ENCODE results near the gene ATP6V1B1. TPM values are rescaled to one million over a fixed set of nuclear protein-coding genes. Genes with fewer than 3 reads are reported as not detected.
A peak's percentile ranks its signal among the peaks of the same experiment; 100 is the strongest.

Gene ATP6V1B1
- total and polyA plus RNA-seq, 2 of the 13 experiments (the other 11 are each of a cell fraction or from before 2014, with no cell fraction given) = 0.58 to 1.6 TPM

GRCh38 chr2:70986499-70987189 is 50.9 kb downstream of the ATP6V1B1 start:
- ChIA-PET CTCF (ENCODE audit: low intra/inter-chr PET ratio, low total read pairs) (no interaction called here), POLR2A (no interaction called here)
- H2AFZ ChIP-seq (ENCODE audit: low read length) = no peak overlapping the region
- in situ Hi-C loops (cut with HindIII; ENCODE audit: extremely low pct_ligation_motif_present, low pct_unique_long_range_greater_than_20kb) (no loop called here), intact Hi-C loops (cut with micrococcal nuclease; ENCODE audit: unreplicated experiment) (no loop called here)
- H3K36me3 ChIP-seq (replicated peaks in 1 of 2; ENCODE audit: control insufficient read depth in 1 of 2, insufficient read depth in 2 of 2, low read length in 2 of 2) = peaks cover 40 to 51% of the 10 kb centered on the region in 2 experiments
- H3K4me2 ChIP-seq (ENCODE audit: low read depth, low read length) = no peak overlapping the region
- no peaks in the 10 kb centered on the region for H4K20me1 ChIP-seq (ENCODE audit: insufficient read depth, low read length)
- DNase-seq (ENCODE audit: low spot score) = no peak
- no peak for FAIRE-seq
- no TSS peak for BruUV-seq (replicated peaks)
- no peaks in the 10 kb centered on the region for H3K79me2 ChIP-seq (ENCODE audit: insufficient read depth, low read length)
- TF ChIP-seq ZNF124 (CRISPR knock-in tag; IDR thresholded peaks at IDR 0.05) (no peak), ZNF691 (CRISPR knock-in tag; IDR thresholded peaks at IDR 0.05; ENCODE audit: borderline replicate concordance, low read depth) (no peak), ARHGAP35 (CRISPR knock-in tag; IDR thresholded peaks at IDR 0.05; ENCODE audit: borderline replicate concordance) (no peak)
- H3K4me3 ChIP-seq (replicated peaks in 1 of 3; ENCODE audit: insufficient read depth in 1 of 3, low read depth in 2 of 3, low read length in 3 of 3) = no peak overlapping the region
- no peak overlapping the region for H3K27ac ChIP-seq (ENCODE audit: extremely low read length, insufficient read depth, low read length)
- no peaks in the 10 kb centered on the region for H3K27me3 ChIP-seq (ENCODE audit: control insufficient read depth in 1 of 2, insufficient read depth in 2 of 2, low read length in 2 of 2)
- no peaks in the 10 kb centered on the region for H3K9me3 ChIP-seq (ENCODE audit: low read length)
- WGBS (ENCODE audit: low lambda C conversion rate) = 94% methylated on average over 4 of the region's 4 CpGs
- no peak overlapping the region for H3K9ac ChIP-seq (ENCODE audit: insufficient read depth, low read depth, low read length)
- no peak for ATAC-seq
- H3K4me1 ChIP-seq (ENCODE audit: insufficient read depth, low read length) = no peaks in the 10 kb centered on the region

GRCh38 chr2:70987386-70987785 is 51.7 kb downstream of the ATP6V1B1 start:
- Histone ChIP-seq H2AFZ (ENCODE audit: low read length) (no peak overlapping the region), H4K20me1 (ENCODE audit: insufficient read depth, low read length) (no peaks in the 10 kb centered on the region), H3K27me3 (ENCODE audit: control insufficient read depth in 1 of 2, insufficient read depth in 2 of 2, low read length in 2 of 2) (no peaks in the 10 kb centered on the region), H3K9me3 (ENCODE audit: low read length) (no peaks in the 10 kb centered on the region), H3K9ac (ENCODE audit: insufficient read depth, low read depth, low read length) (no peak overlapping the region), H3K27ac (ENCODE audit: extremely low read length, insufficient read depth, low read length) (no peak overlapping the region), H3K4me3 (replicated peaks in 1 of 3; ENCODE audit: insufficient read depth in 1 of 3, low read depth in 2 of 3, low read length in 3 of 3) (no peak overlapping the region), H3K79me2 (ENCODE audit: insufficient read depth, low read length) (no peaks in the 10 kb centered on the region), H3K36me3 (replicated peaks in 1 of 2; ENCODE audit: control insufficient read depth in 1 of 2, insufficient read depth in 2 of 2, low read length in 2 of 2) (peaks cover 43 to 54% of the 10 kb centered on the region in 2 experiments), H3K4me1 (ENCODE audit: insufficient read depth, low read length) (no peaks in the 10 kb centered on the region; the same call in 1 of the 2 replicates), H3K4me2 (ENCODE audit: low read depth, low read length) (no peak overlapping the region)
- in situ Hi-C loops (cut with HindIII; ENCODE audit: extremely low pct_ligation_motif_present, low pct_unique_long_range_greater_than_20kb) (no loop called here), intact Hi-C loops (cut with micrococcal nuclease; ENCODE audit: unreplicated experiment) (no loop called here)
- no peak for DNase-seq (ENCODE audit: low spot score)
- no peak for ATAC-seq
- POLR2A ChIA-PET = no interaction called here
- TSS peak; percentile 21 for BruUV-seq (replicated peaks)
- FAIRE-seq = no peak
- 100% methylated on average over 1 of the region's 1 CpG for WGBS (ENCODE audit: low lambda C conversion rate)
- CTCF ChIA-PET (ENCODE audit: low intra/inter-chr PET ratio, low total read pairs) = no interaction called here
- no peak for TF ChIP-seq ZSCAN31 (CRISPR knock-in tag; IDR thresholded peaks at IDR 0.05; ENCODE audit: low read depth)
- no peak for TF ChIP-seq ZNF331 (CRISPR knock-in tag; IDR thresholded peaks at IDR 0.05)
- TF ChIP-seq NFIC (IDR thresholded peaks at IDR 0.05; ENCODE audit: low read length) = no peak
- no peak for TF ChIP-seq CEBPB (IDR thresholded peaks at IDR 0.05; ENCODE audit: borderline replicate concordance, low read depth, low read length)
- TF ChIP-seq BCL6 (CRISPR knock-in tag; IDR thresholded peaks at IDR 0.05) = no peak
- TF ChIP-seq ZNF546 (CRISPR knock-in tag; conservative IDR thresholded peaks at IDR 0.05) = no peak
- TF ChIP-seq ZNF318 (CRISPR knock-in tag; IDR thresholded peaks at IDR 0.05) = no peak

Measured in HepG2 (cell line).